CD4-positive, alpha-beta T cell treated with Interleukin-17A for 4 hours (primary cell): ENCODE data around the gene FDXR.
"Not testable (repeated sequence)": the region's sequence is repeated elsewhere in the genome, so short reads cannot be mapped to it uniquely, and the experiment has no call there.

ENCODE experiments used
- DNase-seq: peaks from one replicate; pipeline ENCODE4 v3.0.0-alpha.2; 2020; ENCODE audit warnings: mixed read lengths

Gene FDXR, protein sequence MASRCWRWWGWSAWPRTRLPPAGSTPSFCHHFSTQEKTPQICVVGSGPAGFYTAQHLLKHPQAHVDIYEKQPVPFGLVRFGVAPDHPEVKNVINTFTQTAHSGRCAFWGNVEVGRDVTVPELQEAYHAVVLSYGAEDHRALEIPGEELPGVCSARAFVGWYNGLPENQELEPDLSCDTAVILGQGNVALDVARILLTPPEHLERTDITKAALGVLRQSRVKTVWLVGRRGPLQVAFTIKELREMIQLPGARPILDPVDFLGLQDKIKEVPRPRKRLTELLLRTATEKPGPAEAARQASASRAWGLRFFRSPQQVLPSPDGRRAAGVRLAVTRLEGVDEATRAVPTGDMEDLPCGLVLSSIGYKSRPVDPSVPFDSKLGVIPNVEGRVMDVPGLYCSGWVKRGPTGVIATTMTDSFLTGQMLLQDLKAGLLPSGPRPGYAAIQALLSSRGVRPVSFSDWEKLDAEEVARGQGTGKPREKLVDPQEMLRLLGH

DNA sequence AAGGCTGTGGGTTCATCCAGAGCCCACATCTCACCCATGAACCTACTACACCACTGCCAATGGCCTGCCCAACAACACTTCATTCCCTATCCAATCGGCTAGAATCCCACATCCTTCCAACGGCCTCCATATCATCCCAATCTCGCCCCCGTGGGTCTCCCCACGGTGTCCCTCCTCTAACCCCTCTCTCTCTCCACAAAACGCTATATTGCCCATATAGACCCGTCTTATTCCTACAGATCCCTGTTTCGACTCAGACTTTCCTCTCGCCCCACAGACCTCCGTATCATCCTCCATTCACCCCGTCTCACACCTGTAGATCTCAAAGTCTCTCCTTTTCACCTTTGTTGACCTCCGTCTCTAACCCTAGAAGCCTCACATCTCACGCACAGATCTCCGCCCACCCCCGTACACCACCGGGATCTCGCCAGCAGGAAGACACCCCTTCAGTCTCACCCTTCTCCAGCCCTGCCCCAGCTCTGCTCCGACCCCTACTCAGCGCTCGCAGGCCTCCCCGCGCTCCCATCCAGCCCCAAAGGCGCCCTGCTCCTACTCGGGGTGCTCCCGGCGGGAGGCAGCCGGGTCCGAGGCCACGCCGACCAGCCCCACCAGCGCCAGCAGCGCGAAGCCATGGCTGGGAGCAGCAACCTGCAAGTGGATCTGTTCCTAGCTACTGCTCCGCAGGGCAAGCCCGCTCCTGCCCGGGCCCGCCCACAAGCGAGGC lies at the start of gene FDXR:
FDXR (minus strand) TSS at position 682 of the 724 bp plus-strand sequence; CDS start at position 632, 50 bp downstream.
- no peak for DNase-seq

DNA sequence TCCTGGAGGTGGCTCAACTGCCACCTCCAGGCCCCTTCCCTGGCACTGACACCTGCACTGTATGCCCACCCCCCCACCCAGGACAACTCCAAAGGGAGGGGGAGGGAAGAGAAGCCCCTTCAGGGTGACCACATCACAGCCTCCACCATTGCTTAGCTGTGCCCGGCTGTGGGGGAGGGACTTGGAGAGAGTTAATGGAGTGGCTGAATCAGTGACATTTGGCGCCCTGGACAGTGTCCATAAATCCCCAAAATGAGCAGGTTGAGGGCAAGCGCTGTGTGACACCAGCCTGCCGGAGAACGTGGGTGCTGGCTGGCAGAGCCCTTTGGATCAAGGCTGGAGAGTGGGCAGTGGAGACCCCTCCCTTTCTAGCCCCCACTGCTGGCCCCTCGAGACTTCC lies 49.4 kb upstream of the FDXR start:
- DNase-seq: no peak

DNA sequence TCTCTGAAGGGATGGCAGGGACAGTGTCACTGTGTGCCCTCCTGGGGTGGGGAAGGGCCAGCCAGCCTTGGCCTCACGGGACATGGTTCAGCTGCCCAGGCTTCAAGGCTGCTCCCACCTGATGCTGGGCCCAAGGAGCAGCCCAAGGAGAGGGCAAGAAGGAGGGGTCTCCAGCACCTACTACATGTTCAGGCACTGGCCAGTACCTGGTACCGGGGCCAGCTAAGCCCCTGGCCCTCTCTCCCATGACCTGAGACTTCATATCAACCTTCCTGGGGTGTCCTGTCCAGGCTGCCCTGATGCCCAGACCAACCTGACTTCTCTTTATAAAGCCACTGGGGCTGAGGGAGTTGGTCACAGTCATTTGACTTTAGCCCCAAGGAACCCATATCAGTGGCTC lies 49.0 kb upstream of the FDXR start:
- no peak for DNase-seq

DNA sequence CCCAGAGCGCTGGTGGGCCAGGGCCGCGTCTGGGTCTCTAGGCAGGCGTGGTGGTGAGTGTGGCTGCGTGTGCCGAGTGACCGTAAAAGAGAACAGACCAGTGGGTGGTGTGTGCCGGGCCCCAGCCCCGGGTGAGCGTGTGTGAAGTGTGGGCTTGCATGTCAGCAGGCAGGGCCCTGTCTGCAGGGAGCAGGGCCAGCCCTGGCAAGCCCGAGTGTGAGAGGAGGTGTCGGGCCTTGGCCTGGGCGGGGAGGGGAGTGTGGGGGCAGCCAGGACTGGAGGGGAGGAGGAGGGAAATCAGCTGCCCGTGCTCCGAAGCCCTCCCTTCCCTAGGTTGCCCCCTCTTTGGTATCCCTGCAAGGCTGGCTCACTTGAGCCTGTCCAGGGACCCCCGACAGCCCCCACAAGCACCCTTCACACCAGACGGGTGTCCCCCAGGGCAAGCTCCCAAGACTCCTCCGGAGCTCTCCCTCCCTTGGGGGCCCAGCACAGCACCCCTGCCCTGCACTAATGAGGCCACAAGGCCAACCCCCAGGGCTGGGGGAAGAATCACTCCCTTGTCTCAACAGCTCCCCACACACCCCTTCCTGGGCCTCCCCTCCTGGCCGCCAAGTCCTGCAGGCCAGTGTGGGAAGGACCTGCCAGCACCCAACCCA lies 48.4 kb upstream of the FDXR start:
- DNase-seq: no peak

DNA sequence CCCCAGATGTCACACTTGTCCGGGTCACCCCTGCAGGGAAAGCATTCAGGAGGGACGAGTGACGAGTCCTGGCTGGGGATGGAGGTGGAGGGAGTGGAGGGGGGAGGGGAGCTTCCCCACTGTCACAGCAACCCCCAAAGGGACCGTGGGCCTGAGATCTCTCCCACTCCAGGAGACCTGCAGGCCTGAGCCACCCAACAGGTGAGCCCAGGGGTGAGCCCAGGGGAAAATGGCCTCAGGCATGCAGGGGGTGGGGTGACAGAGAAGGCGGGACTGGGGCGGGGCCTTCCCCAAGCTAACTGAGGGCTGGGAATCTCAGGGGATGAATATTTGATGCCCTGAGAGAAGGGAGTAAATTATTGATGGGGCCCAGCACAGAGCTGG lies 47.8 kb upstream of the FDXR start:
- DNase-seq: no peak

DNA sequence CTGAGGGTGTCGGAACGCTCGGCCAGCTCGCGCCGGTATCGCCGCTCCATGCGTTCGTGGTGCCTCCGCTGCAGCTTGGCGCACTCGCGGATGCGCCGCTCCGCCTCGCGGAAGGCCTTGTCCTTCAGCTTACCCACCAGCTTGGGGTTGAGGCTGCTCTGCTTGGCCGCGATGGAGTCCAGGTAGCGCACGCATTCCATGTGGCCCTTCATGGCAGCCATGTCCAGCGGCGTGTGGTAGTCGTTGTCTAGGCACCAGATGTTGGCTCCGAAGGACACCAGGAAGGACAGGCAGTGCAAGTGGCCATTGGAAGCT lies 47.5 kb upstream of the FDXR start:
- DNase-seq: no peak

DNA sequence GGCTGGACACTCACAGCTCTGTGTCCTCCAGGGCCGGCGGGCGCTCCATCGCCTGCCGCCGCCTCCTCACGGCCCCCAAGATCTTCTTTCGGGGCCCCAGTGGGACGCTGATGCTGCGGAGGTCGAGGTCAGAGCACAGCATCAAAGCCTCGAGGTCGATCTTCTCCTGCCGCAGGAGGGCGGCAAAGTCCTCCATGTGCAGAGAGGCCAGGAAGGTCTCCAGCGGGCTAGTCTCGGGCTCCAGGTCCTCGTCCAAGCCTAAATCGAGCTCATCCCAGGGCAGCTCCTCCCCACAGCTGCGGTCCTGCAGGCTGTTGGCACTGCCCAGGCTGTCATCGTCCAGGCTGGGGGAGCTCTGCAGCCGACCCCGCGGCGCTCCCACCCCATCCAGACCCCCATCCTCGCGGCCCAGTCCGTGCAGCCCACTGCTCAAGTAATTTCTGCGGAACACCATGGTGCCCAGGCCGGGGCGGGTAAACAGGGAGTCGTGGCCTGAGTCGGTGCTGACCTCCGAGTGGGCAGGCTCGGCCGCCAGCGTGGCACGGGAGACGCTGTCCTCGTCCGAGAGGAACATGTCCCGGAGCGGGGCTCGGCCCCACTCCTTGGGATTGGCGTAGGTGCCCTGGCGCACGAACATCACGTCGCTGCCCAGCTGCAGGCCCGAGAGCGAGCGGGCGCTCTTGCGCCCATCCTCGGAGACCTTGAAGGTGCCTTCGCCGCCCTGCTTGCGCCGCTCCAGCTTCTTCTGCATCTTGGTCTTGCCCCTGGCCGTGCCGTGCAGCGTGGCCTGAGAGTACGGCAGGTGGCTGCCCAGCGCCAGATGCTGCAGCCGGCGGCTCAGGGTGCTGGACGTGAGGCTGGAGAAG lies 46.9 kb upstream of the FDXR start:
- no peak for DNase-seq

DNA sequence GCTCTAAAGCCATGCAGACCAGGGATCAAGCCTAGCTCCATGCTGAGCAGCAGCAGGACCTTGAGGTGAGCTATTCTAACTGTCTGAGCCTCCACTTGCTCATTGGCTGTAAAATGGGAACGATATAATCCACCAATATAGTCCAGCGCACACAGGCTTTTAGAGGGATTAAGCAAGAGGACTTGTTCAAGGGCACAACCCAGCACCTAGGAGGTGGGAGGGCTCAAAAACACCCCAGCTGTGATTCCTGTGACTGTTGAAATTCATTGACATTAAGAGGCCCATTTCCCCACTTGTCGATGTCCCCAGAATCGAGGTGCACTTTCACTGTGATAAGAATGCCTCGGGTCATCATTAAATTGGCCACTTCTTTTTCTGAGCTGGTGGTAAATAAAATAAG lies 46.1 kb upstream of the FDXR start:
- no peak for DNase-seq

DNA sequence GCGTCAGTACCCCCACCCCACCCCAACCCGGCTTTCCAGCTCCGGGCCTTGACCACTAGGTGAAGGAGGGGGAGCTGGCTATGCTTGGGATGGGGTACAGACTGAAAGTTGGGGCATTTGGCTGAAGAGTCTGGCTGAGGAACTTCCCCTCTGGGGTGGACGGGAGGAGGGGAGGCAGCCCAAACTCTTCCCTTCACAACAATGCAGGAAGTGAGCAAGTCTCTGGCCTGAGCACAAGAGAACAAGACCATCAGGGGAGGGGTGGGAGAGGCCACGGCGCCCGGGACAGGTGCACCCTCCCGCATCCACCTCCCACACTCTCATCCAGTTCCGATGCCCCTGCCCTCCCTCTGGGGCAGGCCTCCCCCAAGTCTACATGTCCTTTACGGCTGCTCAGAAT lies 44.6 kb upstream of the FDXR start:
- no peak for DNase-seq

DNA sequence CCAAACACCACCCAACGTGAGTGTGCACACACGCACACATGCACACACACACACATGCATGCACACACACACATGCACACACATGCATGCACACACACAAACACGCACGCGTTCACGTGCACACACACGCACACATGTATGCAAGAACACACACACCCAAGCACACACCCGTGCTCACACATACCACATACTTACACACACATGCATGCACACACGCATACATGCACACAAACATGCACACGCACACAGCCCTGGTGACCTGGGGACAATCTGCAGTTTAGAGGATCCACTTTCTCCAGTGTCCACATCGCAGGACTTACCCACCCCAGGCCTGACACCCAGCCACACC lies 44.0 kb upstream of the FDXR start:
- DNase-seq: no peak

DNA sequence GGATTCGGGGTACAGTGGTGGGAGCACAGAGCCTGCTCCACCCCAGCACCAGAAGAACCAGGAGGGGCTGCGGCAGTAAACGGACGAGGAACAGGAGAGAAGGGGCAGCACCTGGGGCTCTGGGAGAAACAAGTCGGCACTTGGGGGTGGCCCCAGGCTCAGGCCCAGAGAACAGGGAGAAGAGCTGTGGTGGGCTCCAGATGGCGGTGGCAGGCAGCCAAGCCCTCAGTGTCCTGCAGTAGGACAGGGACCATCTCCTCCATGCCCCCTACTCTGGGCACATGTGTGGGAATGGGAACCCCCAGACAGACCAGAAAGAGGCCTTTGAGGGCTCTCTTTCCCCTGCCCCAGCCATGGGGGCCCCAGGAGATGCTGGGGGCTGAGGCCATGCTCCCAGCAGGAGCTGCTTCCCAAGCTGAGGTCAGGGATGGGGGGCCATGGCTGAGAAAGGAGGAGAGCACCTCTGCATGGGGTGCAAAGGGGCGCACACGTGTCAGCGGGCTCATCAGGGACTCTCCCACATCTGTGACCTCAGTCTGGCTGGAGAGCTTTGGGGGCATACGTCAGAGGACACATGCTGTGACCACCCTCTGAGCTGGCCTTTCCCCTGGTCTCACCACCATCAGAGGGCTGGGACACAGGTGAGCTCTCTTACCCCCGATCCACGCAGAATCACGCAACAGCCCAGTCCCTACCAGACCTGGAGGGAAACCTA lies 43.5 kb upstream of the FDXR start:
- no peak for DNase-seq

DNA sequence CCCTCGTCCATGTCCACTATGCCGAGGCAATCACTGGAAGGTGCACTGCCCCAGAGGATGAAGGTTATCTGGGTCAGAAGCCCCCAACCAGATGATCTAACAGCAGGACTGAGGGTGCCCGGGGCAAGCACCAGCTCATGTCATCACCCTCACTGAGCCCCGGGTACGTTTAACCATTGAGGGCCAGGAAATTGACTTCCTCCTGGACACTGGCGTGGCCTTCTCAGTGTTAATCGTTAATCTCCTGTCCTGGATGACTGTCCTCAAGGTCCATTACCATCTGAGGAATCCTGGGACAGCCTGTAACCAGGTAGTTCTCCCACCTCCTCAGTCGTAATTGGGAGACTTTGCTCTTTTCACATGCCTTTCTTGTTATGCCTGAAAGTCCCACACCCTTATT lies 38.6 kb upstream of the FDXR start:
- DNase-seq: not testable (repeated sequence)

DNA sequence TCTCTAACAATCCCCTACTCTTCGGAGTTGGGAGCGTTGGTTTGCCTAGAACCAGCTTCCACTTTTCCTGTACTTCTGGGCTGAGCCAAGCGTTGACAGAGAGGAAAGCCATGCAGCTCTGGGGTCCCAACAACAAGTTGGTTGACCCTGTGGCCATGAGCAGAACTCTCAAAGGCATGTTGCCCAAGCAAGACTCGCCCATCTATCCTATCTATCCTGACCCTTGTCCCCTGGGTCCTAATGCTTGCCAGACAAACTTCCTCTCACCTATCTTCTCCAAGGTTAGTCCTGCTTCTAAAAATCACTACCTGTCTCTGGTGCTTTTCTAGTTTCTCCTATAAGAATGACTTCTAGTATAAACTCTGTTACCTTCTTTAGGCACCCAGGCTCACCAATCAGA lies 36.3 kb upstream of the FDXR start:
- DNase-seq: not testable (repeated sequence)

DNA sequence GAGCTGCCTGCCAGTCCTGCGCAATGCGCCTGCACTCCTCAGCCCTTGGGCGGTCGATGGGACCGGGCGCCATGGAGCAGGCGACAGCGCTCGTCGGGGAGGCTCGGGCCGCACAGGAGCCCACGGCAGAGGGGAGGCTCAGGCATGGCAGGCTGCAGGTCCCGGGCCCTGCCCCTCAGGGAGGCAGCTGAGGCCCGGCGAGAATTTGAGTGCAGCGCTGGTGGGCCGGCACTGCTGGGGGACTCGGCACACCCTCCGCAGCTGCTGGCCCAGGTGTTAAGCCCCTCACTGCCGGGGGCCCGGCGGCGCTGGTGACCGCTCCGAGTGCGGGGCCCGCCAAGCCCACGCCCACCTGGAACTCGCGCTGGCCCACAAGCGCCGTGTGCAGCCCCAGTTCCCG lies 34.2 kb upstream of the FDXR start:
- no peak for DNase-seq

DNA sequence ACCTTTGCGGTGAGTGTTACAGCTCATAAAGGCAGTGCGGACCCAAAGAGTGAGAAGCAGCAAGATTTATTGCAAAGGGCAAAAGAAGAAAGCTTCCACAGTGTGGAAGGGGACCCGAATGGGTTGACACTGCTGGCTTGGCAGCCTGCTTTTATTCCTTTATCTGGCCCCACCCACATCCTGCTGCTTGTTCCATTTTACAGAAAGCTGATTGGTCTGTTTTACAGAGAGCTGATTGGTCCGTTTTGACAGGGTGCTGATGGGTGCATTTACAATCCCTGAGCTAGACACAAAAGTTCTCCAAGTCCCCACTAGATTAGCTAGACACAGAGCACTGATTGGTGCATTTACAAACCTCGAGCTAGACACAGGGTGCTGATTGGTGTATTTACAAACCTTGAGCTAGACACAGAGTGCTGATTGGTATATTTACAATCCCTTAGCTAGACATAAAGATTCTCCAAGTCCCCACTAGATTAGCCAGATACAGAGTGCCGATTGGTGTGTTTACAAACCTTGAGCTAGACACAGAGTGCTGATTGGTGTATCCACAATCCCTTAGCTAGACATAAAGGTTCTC lies 33.5 kb upstream of the FDXR start:
- not testable (repeated sequence) for DNase-seq

DNA sequence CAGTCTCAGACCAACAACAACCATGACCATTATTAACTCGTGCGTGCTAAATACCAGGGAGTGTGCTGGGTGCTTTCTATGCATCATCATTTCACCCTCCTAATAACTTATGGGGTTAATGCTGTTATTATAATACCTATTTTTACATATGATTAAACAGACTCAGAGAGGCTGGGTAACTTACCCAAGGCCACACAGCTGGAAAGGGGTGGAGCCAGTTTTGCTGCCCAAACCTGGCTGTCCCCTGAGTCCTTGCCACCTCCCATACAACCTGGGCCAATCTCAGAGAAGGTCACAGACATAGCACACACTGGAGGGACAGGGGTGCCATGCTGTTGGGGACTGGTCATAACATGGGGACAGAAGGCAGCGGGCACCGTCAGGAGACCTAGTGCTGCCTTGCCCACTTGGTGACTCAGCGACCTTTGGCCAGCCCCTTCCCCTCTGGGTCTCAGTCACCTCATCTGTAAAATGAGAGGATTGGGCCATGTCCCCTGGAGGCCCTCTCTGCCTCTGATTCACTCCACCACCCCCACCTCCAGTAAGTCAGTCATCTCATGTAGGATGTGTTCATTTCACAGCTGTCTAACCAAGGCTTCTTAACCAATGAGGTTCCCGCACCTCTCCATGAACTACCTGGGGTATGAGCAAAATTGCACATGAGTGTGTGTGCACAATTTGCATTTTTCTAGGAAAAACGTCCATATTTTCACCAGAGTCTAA lies 32.1 kb upstream of the FDXR start:
- DNase-seq: no peak

DNA sequence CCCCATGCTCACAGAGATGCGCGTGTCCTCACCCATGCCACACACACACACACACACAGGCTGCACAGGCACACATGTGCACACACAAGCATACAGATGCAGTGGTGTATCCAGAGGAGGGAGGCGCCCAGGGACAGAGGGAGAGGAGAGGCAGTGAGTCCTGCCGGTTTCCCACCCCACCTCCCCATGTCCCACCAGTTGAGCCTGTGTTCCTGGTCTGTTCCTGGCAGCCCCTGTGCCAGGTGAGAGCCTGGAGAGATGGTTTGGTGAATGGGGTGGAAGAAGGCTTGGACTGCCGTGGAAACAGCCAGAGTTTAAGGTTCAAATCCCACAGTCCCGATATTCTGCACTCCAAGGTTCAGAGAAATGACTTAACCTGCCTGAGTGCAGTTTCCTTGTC lies 30.9 kb upstream of the FDXR start:
- DNase-seq: no peak

DNA sequence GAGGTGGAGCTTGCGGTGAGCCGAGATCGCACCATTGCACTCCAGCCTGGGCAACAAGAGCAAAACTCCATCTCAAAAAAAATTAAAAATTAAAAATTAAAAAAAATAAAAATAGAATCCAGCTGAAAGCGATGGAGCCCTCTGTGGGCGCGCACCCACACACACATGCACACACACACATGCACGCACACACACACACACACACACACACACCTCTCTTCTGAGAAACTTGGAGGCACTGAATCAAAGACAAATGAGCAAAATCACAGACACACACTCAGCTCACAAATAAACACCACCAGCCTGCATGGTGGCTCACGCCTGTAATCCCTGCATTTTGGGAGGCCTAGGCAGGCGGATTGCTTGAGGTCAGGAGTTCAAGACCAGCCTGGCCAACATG lies 30.2 kb upstream of the FDXR start:
- DNase-seq: no peak

DNA sequence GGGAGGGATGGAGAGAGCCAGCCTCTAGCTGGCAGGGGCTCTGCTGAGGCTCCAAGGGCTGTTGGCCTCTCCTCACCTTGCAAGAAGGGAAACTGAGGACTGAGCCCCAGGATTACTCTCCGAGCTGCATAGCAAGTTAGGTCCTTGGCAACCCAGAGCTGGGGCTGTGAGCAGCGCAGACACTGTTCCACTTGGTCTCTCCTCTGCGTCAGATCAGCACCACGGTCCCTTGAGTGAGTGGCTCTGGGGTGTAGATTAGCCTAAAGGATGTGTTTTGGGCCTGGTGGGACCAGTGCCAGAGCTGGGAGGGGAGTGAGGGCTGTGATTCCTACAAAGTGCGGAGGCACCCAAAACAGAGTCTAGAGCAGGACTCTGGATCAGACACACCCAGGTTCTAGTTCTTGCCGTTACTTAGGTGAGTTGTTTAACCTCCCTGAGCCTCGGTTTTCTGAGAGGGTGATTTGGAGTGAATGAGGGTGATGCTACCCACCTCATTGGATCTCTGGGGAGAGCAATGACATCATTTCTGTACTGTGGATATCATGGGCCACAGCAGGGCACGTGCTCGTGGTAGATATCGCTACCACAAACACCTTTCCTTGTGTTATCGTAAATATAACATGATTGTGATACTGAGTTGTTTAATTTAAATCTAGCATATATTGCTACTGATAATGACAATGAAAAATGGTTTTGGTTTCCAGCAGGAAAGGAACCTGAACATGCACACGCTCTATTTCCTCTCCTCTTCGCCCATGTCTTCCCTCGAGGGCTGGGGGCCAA lies 28.8 kb upstream of the FDXR start:
- DNase-seq: no peak

DNA sequence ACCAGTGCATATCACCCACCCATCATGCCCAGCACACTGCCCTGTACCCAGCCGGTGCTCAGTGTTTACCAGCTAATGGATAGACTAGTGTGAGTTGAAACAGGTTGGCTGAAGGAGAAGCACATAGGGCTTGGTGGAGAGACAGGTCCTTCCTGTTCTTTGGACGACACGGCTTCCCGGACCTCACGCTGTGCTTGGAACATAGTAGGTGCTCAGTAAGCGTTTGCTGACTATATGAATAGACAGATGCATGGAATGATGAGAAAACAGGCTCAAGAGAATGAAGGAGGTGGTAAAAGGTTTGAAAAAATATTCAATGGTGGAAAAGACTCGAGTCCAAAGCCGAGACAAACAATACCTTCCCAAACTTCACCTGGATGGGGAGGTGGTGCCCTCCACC lies 27.4 kb upstream of the FDXR start:
- DNase-seq: no peak
